A549 treated with Mapracorat at 1 μM for 4 hours (cell line): ENCODE results near the gene LSM10. TPM values are rescaled to one million over a fixed set of nuclear protein-coding genes. Genes with fewer than 3 reads are reported as not detected.

Experiments used
- total RNA-seq: library from RNA; stranded (reverse); fragments of 200-300 nt; extraction: Qiagen RNA extraction; gene quantifications from 5 replicates; pipeline ENCODE4 v1.2.3, GENCODE V29; 2022

The LSM10 gene
- total RNA-seq = 40.4 to 47.1 TPM (median 43.0 TPM) in 5 replicates

DNA sequence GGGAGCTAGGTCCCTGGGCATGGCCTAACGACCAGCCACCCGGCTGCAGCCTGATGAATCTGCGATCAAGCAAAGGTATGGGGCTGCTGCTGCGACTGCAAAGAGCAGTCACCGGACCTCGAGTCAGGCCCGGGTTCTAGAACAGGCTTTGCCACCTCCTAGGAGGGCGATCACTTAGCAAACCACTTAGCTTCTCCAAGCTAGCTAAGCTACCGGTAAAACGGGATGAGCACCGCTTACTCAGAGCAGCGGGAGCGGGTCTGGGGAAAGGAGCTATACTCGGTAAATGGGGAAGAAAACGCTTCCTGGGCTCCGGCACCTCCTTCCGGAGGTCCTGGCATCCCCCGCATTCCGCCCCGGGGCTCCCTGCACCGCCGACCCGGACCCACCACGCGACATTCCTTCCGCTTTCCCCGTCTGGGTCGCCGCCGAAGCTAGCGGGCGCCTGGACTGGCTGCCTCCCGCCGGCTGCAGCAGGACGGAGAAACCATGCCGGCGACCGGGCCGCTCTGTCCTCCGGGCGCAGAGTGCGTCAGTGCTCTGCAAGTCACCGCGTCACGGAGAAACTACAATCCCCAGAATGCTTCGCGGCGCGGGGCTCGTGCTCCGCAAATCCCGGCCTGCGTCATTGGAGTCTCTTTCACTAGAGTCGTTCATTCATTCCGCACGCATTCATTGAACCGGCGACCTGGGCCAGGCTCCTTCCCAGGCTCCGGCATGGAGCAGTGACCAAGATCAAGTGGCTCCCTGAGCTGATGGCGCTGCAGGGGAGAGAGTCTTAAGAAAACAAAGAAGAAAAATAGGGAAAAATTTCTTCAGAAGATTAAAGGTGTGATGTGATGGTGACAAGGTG lies at the start of gene LSM10:
Gene LSM10 (minus strand): TSS at position 531 of the 853 bp plus-strand sequence. CDS start 3,779 bp downstream, outside the sequence.

DNA sequence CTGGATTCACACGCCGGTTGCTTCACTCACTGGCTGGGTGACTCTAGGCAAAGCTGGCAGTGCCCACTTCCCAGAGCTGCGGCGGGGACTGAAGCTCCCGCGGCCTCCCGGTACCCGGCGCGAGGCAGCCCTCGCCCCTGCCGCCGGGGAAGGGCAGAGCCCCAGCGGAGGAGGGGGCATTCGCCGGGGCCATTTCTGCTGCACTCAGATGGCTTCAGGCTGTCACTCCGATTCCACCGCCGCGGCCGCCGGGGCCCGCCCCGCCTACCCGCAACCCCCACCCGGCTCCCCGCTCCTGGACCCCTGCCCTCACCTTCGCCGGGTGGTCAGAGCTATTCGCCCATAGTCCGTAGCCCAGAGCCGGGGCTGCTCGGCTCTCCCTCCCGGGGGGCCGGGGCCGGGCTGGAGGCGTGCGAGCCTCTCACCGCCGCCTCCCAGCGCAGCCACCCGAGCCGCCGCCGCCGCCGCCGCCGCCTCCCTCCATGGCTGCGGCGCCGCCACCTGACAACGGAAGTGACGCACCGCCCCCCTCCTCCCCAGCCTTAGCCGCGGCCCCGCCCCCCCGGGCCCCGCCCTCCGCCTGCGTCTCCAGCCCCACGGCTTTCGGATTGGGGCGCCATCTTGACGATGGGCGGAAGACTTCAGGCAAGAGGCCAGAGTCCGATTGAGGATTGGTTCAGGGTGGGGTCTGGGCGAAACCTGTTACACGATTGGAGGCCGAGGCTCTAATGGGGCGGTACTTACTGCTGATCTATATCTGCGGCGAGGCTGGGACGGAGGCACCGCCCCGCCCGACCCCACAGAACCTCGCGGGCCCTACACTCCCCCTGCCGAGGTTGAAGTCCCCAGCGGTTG lies 12.1 kb downstream of the LSM10 start, which contains the start of gene STK40:
Gene STK40 (minus strand): TSS at position 515 of the 855 bp plus-strand sequence. CDS start 24,592 bp downstream, outside the sequence.

Other genes with a start within 250 kb of the LSM10 start
- 69.6 to 89.3 TPM (median 84.8 TPM) in 5 replicates for gene TRAPPC3, start 248.4 kb downstream of the LSM10 start, total RNA-seq
- gene MAP7D1, start 241.7 kb downstream of the LSM10 start, total RNA-seq = 179 to 203 TPM (median 196 TPM) in 5 replicates
- gene THRAP3, start 173.5 kb downstream of the LSM10 start, total RNA-seq = 62.8 to 73.5 TPM (median 69.7 TPM) in 5 replicates
- 1.9 to 3.8 TPM (median 2.4 TPM) in 5 replicates for gene SH3D21, start 91.5 kb downstream of the LSM10 start, total RNA-seq
- 9.5 to 25.0 TPM (median 23.7 TPM) in 5 replicates for gene EVA1B, start 74.3 kb downstream of the LSM10 start, total RNA-seq
- 8.3 to 11.0 TPM (median 10.7 TPM) in 5 replicates for gene STK40, start 12.0 kb downstream of the LSM10 start, total RNA-seq
- 5.0 to 7.5 TPM (median 6.7 TPM) in 5 replicates for gene OSCP1, start 52.5 kb upstream of the LSM10 start, total RNA-seq
- 73.9 to 86.0 TPM (median 81.7 TPM) in 5 replicates for gene MRPS15, start 66.5 kb upstream of the LSM10 start, total RNA-seq
- not detected in 5 replicates for gene CSF3R, start 85.0 kb upstream of the LSM10 start, total RNA-seq